ENCODE measurements around the gene KHSRP. TPM values are rescaled to one million over a fixed set of nuclear protein-coding genes. Genes with fewer than 3 reads are reported as not detected.
A peak's percentile ranks its signal among the peaks of the same experiment; 100 is the strongest.

The KHSRP gene
- total RNA-seq, 4 donors from 2014 or later = 79.5 to 147 (median 119) TPM

DNA sequence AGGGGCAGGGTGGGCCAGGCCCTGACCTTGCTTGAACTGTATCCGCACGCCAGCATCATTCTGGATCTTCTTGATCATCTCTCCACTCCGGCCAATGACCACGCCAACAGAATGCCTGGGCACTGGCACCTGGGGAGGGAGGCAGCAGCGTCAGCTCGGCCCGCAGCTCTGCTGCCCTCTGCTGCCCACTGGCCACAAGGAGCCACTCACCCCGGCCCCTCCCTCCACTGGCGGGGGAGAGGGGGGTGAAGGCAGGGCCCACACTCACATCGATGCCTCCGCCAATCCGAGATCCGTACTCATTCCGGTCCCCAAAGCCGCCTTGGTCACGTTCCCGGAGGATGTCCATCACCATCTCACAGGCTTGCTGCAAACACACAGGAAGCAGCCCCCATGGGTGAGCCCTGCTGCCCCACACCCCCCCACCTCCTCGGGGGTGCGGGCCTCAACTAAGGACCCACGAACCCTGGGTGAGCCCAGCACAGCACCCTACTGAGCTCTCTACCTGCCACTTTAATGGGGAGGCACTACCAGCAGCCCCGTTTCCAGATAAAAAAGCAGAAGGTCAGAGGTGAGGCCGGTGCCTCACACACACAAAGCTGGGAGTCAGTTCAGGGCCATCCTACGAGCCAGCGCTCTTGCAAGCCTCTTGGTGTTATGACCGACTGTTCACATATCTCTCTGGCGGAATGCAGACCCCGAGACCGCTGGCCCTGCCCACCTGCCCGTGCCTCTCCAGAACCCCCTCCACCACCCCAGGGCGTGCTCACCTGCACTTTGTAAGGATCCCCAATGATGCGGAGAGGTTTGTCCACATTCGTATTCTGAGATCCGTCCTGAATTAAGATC, 6.7 kb downstream of the KHSRP start:
- Histone ChIP-seq H3K4me3 (no peak overlapping the region), H3K4me1 (peaks cover 0 to 71% (median 21%) of the 10 kb centered on the region in 4 donors), H3K27ac (peak overlapping the region in 2 of 4 donors; percentile 6 to 20), H3K9me3 (no peaks in the 10 kb centered on the region), H3K36me3 (peaks cover 7 to 84% (median 42%) of the 10 kb centered on the region in 3 donors), H3K27me3 (no peaks in the 10 kb centered on the region)
- no peak for DNase-seq (ENCODE audit: low spot score in 2 of 2)
- TF ChIP-seq CTCF (IDR thresholded peaks at IDR 0.05) (peak; percentile 27 to 55 (median 42)), EP300 (IDR thresholded peaks at IDR 0.05) (no peak)
- WGBS, 2 donors = 61 to 65% methylated on average over 16 to 26 of the region's 33 CpGs

DNA sequence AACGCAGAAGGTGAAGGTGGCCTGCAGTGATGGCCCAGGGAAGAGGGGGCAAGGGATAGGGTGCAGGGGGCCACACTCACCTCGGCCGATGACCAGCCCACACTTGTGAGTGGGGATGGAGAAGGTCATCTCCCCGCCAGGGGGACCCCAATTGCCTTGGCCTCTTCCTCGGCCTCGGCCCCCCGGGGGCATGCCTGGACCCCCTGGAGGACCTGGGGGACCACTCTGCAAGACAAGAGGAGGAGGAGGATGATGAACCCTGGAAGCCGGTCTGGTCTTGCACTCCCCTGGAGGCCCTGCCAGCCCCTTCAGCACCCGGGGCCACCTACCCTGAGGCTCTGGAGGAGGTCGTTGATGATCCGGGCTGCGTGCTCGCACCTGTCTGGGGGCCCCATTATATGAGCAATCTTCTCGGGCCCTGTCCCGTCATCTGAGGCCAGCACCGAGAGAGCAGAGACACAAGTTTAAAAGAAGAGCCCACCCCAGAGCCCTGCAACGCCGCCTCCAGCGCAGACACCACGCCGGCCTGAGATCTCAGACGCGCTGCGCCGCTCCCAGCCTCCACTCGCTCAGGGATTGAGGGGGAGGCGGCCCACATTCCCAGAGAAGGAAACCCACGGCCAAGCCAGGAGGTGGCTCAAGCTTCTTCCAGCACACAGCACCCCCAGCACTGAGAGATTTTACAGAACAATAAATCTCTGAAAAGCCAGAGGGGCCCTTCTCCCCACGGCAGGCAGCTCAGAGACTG, 7.8 kb downstream of the KHSRP start:
- WGBS, 2 donors = 90 to 93% methylated on average over 28 to 29 of the region's 29 CpGs
- no peak overlapping the region for H3K4me3 ChIP-seq
- no peak overlapping the region for H3K27ac ChIP-seq
- no peak for DNase-seq (ENCODE audit: low spot score in 2 of 2)
- H3K27me3 ChIP-seq = no peaks in the 10 kb centered on the region
- H3K4me1 ChIP-seq = peaks cover 0 to 68% (median 17%) of the 10 kb centered on the region in 4 donors
- no peaks in the 10 kb centered on the region for H3K9me3 ChIP-seq
- H3K36me3 ChIP-seq = peaks cover 7 to 81% (median 42%) of the 10 kb centered on the region in 3 donors
- no peak for TF ChIP-seq EP300 (IDR thresholded peaks at IDR 0.05)
- TF ChIP-seq POLR2A (IDR thresholded peaks at IDR 0.05) = no peak
- TF ChIP-seq CTCF (IDR thresholded peaks at IDR 0.05) = no peak

- no peaks in the 10 kb centered on the region for H3K27me3 ChIP-seq
- H3K27ac ChIP-seq = no peak overlapping the region
- peaks cover 0 to 56% (median 11%) of the 10 kb centered on the region in 4 donors for H3K4me1 ChIP-seq
- no peak overlapping the region for H3K4me3 ChIP-seq
- DNase-seq (ENCODE audit: low spot score in 2 of 2) = no peak
- 89 to 92% methylated on average over 19 to 30 of the region's 32 CpGs for WGBS, 2 donors
- H3K9me3 ChIP-seq = no peaks in the 10 kb centered on the region
- H3K36me3 ChIP-seq = peaks cover 7 to 70% (median 42%) of the 10 kb centered on the region in 3 donors
- no peak for TF ChIP-seq EP300 (IDR thresholded peaks at IDR 0.05)
- no peak for TF ChIP-seq CTCF (IDR thresholded peaks at IDR 0.05)
- TF ChIP-seq POLR2A (IDR thresholded peaks at IDR 0.05) = no peak
Observed at GRCh38 chr19:6415591-6416190, 8.9 kb downstream of the KHSRP start.

GRCh38 chr19:6414793-6415590, 9.6 kb downstream of the KHSRP start:
- peaks cover 7 to 63% (median 42%) of the 10 kb centered on the region in 3 donors for H3K36me3 ChIP-seq
- H3K4me1 ChIP-seq = peaks cover 0 to 49% (median 11%) of the 10 kb centered on the region in 4 donors
- DNase-seq (ENCODE audit: low spot score in 2 of 2) = no peak
- H3K27ac ChIP-seq = peak overlapping the region in 1 of 4 donors; percentile 57
- H3K9me3 ChIP-seq = no peaks in the 10 kb centered on the region
- TF ChIP-seq CTCF (IDR thresholded peaks at IDR 0.05) (no peak), EP300 (IDR thresholded peaks at IDR 0.05) (no peak), POLR2A (IDR thresholded peaks at IDR 0.05) (no peak)
- WGBS, 2 donors = 82 to 86% methylated on average over 40 to 43 of the region's 47 CpGs
- no peak overlapping the region for H3K4me3 ChIP-seq
- no peaks in the 10 kb centered on the region for H3K27me3 ChIP-seq

All from tibial nerve (tissue), 4 donors.